SJCRH30 (cell line): Measurements from ENCODE around the gene SKAP2. TPM values are rescaled to one million over a fixed set of nuclear protein-coding genes. Genes with fewer than 3 reads are reported as not detected.

Experiments used
- DNase-seq, 2 experiments: peaks; one replicate each; pipeline ENCODE4 v3.0.0-alpha.2; 2015 to 2020
- H3K27ac ChIP-seq: fragments of 250-450 bp; sonication (Bioruptor Pico); 2 replicates; pipeline ENCODE4 v1.5.1; 2020; ENCODE audit warnings: mild to moderate bottlenecking, moderate library complexity
- H3K27me3 ChIP-seq: fragments of 250-450 bp; sonication (Bioruptor Pico); 2 replicates; pipeline ENCODE4 v1.5.1; 2020; ENCODE audit warnings: mild to moderate bottlenecking, moderate library complexity
- H3K36me3 ChIP-seq: fragments of 250-450 bp; sonication (Bioruptor Pico); 2 replicates; pipeline ENCODE4 v1.5.1; 2020; ENCODE audit warnings: mild to moderate bottlenecking, moderate library complexity
- H3K4me1 ChIP-seq: fragments of 250-450 bp; sonication (Bioruptor Pico); 2 replicates; pipeline ENCODE4 v1.5.1; 2020; ENCODE audit warnings: mild to moderate bottlenecking, moderate library complexity
- H3K4me3 ChIP-seq: fragments of 250-450 bp; sonication (Bioruptor Pico); 2 replicates; pipeline ENCODE4 v1.5.1; 2020; ENCODE audit warnings: mild to moderate bottlenecking, moderate library complexity
- H3K9me3 ChIP-seq: fragments of 250-450 bp; sonication (Bioruptor Pico); replicated peaks from 2 replicates; pipeline ENCODE4 v1.5.1; 2020; ENCODE audit warnings: mild to moderate bottlenecking, moderate library complexity
- total RNA-seq: library from RNA; depleted of rRNA; stranded (reverse); fragments of >200 nt; shearing (Covaris generic); gene quantifications from 2 replicates; pipeline ENCODE4 v1.2.3, GENCODE V29; 2014

SKAP2 gene
- total RNA-seq, 1 experiment from 2014 or later: 16.9 TPM

GRCh38 chr7:26663874-26664273 is 200.5 kb downstream of the SKAP2 start:
- Histone ChIP-seq H3K27ac (no peak overlapping the region), H3K27me3 (0 out of 2 replicates have a peak, but pooled peaks cover 7% of the 10 kb centered on the region), H3K9me3 (no peaks in the 10 kb centered on the region), H3K36me3 (no peaks in the 10 kb centered on the region), H3K4me1 (no peaks in the 10 kb centered on the region), H3K4me3 (no peak overlapping the region)
- DNase-seq: no peak

- no peaks in the 10 kb centered on the region for H3K9me3 ChIP-seq
- H3K36me3 ChIP-seq: no peaks in the 10 kb centered on the region
- H3K27me3 ChIP-seq: 0 out of 2 replicates have a peak, but pooled peaks cover 7% of the 10 kb centered on the region
- DNase-seq: no peak
- no peak overlapping the region for H3K27ac ChIP-seq
- H3K4me3 ChIP-seq: no peak overlapping the region
- 0 out of 2 replicates have a peak, but pooled peaks cover 3% of the 10 kb centered on the region for H3K4me1 ChIP-seq
Measured at GRCh38 chr7:26662646-26663045, 201.7 kb downstream of the SKAP2 start.

- H3K9me3 ChIP-seq: no peaks in the 10 kb centered on the region
- no peaks in the 10 kb centered on the region for H3K36me3 ChIP-seq
- H3K4me3 ChIP-seq: no peak overlapping the region
- H3K27me3 ChIP-seq: peaks cover 7% of the 10 kb centered on the region; the same call in 1 of the 2 replicates
- no peak overlapping the region for H3K27ac ChIP-seq
- 0 out of 2 replicates have a peak, but pooled peaks cover 3% of the 10 kb centered on the region for H3K4me1 ChIP-seq
- DNase-seq: no peak
Measured at GRCh38 chr7:26659121-26659520, 205.3 kb downstream of the SKAP2 start.

- no peak for DNase-seq
- Histone ChIP-seq H3K27me3 (peaks cover 7% of the 10 kb centered on the region; the same call in 1 of the 2 replicates), H3K4me1 (0 out of 2 replicates have a peak, but pooled peaks cover 3% of the 10 kb centered on the region), H3K36me3 (no peaks in the 10 kb centered on the region), H3K9me3 (no peaks in the 10 kb centered on the region), H3K27ac (no peak overlapping the region), H3K4me3 (no peak overlapping the region)
Measured at GRCh38 chr7:26658389-26659084, 205.9 kb downstream of the SKAP2 start.

- H3K4me3 ChIP-seq: no peak overlapping the region
- H3K36me3 ChIP-seq: no peaks in the 10 kb centered on the region
- DNase-seq: no peak
- H3K4me1 ChIP-seq: 0 out of 2 replicates have a peak, but pooled peaks cover 3% of the 10 kb centered on the region
- H3K9me3 ChIP-seq: no peaks in the 10 kb centered on the region
- no peak overlapping the region for H3K27ac ChIP-seq
- H3K27me3 ChIP-seq: peaks cover 7% of the 10 kb centered on the region; the same call in 1 of the 2 replicates
Measured at GRCh38 chr7:26657686-26658388, 206.6 kb downstream of the SKAP2 start.

GRCh38 chr7:26657206-26657641 is 207.2 kb downstream of the SKAP2 start:
- H3K27ac ChIP-seq: no peak overlapping the region
- H3K4me1 ChIP-seq: 0 out of 2 replicates have a peak, but pooled peaks cover 3% of the 10 kb centered on the region
- no peak overlapping the region for H3K4me3 ChIP-seq
- H3K27me3 ChIP-seq: peaks cover 7% of the 10 kb centered on the region; the same call in 1 of the 2 replicates
- no peaks in the 10 kb centered on the region for H3K9me3 ChIP-seq
- no peaks in the 10 kb centered on the region for H3K36me3 ChIP-seq
- no peak for DNase-seq

- 0 out of 2 replicates have a peak, but pooled peaks cover 3% of the 10 kb centered on the region for H3K4me1 ChIP-seq
- no peaks in the 10 kb centered on the region for H3K36me3 ChIP-seq
- no peak overlapping the region for H3K4me3 ChIP-seq
- H3K27ac ChIP-seq: no peak overlapping the region
- no peak for DNase-seq
- no peaks in the 10 kb centered on the region for H3K9me3 ChIP-seq
- H3K27me3 ChIP-seq: peaks cover 7% of the 10 kb centered on the region
Measured at GRCh38 chr7:26656735-26657134, 207.7 kb downstream of the SKAP2 start.

GRCh38 chr7:26655781-26656180 is 208.6 kb downstream of the SKAP2 start:
- Histone ChIP-seq H3K9me3 (no peaks in the 10 kb centered on the region), H3K27ac (no peak overlapping the region), H3K4me3 (no peak overlapping the region), H3K4me1 (0 out of 2 replicates have a peak, but pooled peaks cover 3% of the 10 kb centered on the region), H3K27me3 (peaks cover 7% of the 10 kb centered on the region), H3K36me3 (no peaks in the 10 kb centered on the region)
- DNase-seq: no peak

GRCh38 chr7:26653430-26654399 is 210.7 kb downstream of the SKAP2 start:
- Histone ChIP-seq H3K4me3 (no peak overlapping the region), H3K27ac (no peak overlapping the region), H3K9me3 (no peaks in the 10 kb centered on the region), H3K4me1 (0 out of 2 replicates have a peak, but pooled peaks cover 3% of the 10 kb centered on the region), H3K36me3 (no peaks in the 10 kb centered on the region), H3K27me3 (no peaks in the 10 kb centered on the region; the same call in none of the 2 replicates)
- DNase-seq: no peak

GRCh38 chr7:26652401-26653100 is 211.8 kb downstream of the SKAP2 start:
- Histone ChIP-seq H3K36me3 (no peaks in the 10 kb centered on the region), H3K27ac (no peak overlapping the region), H3K4me1 (no peaks in the 10 kb centered on the region), H3K27me3 (peaks cover 5% of the 10 kb centered on the region), H3K9me3 (no peaks in the 10 kb centered on the region), H3K4me3 (no peak overlapping the region)
- DNase-seq: no peak

GRCh38 chr7:26650103-26650502 is 214.3 kb downstream of the SKAP2 start:
- Histone ChIP-seq H3K4me3 (no peak overlapping the region), H3K36me3 (no peaks in the 10 kb centered on the region), H3K27ac (no peak overlapping the region), H3K27me3 (peaks cover 10% of the 10 kb centered on the region), H3K4me1 (no peaks in the 10 kb centered on the region), H3K9me3 (no peaks in the 10 kb centered on the region)
- DNase-seq: no peak

GRCh38 chr7:26649388-26649787 is 215.0 kb downstream of the SKAP2 start:
- Histone ChIP-seq H3K4me3 (no peak overlapping the region), H3K36me3 (no peaks in the 10 kb centered on the region), H3K4me1 (no peaks in the 10 kb centered on the region), H3K9me3 (no peaks in the 10 kb centered on the region), H3K27ac (no peak overlapping the region), H3K27me3 (peaks cover 10% of the 10 kb centered on the region)
- no peak for DNase-seq

GRCh38 chr7:26648554-26648953 is 215.8 kb downstream of the SKAP2 start:
- H3K4me3 ChIP-seq: no peak overlapping the region

More at GRCh38 chr7:26648554-26648953, 215.8 kb downstream of the SKAP2 start:
- no peak for DNase-seq
- Histone ChIP-seq H3K27me3 (peaks cover 10% of the 10 kb centered on the region), H3K4me1 (no peaks in the 10 kb centered on the region), H3K9me3 (no peaks in the 10 kb centered on the region), H3K36me3 (no peaks in the 10 kb centered on the region), H3K27ac (no peak overlapping the region)
